Fibroblast of lung (primary cell): ENCODE data around the gene KCNMA1. TPM values are rescaled to one million over a fixed set of nuclear protein-coding genes. Genes with fewer than 3 reads are reported as not detected.

Experiments
- DNase-seq, 2 donors: peaks; one replicate each; pipeline versions ENCODE4 v3.0.0 to v3.0.0-alpha.2; 2010; ENCODE audit warnings: low read depth in 2 of 2
- H2AFZ ChIP-seq: 2 replicates; pipeline ENCODE4 v1.5.1; 2012; ENCODE audit warnings: low read length, control low read depth, inconsistent platforms
- H3K27ac ChIP-seq: 2 replicates; pipeline ENCODE4 v1.5.1; 2011; ENCODE audit warnings: low read length, control low read depth; ENCODE audit not compliant: insufficient read depth
- H3K27me3 ChIP-seq: 2 replicates; pipeline ENCODE4 v1.5.1; 2011; ENCODE audit warnings: mild to moderate bottlenecking, low read length; ENCODE audit not compliant: control insufficient read depth, insufficient read depth
- H3K36me3 ChIP-seq: 2 replicates; pipeline ENCODE4 v1.5.1; 2011; ENCODE audit warnings: low read length; ENCODE audit not compliant: control insufficient read depth, insufficient read depth
- H3K4me1 ChIP-seq: 2 replicates; pipeline ENCODE4 v1.5.1; 2011; ENCODE audit warnings: low read length; ENCODE audit not compliant: control insufficient read depth, insufficient read depth; ENCODE audit errors: extremely low read depth
- H3K4me2 ChIP-seq: 2 replicates; pipeline ENCODE4 v1.5.1; 2011; ENCODE audit warnings: low read length, control low read depth; ENCODE audit not compliant: insufficient read depth; ENCODE audit errors: extremely low read depth
- H3K4me3 ChIP-seq, 4 experiments: fragments of 200-600 bp in 1 of 4; sonication (generic) in 1 of 4; replicated peaks in 1 of 4; 2 replicates each; pipeline ENCODE4 v1.5.1; 2011 to 2016; ENCODE audit warnings: low read length in 4 of 4, low read depth in 3 of 4, mild to moderate bottlenecking in 3 of 4, control low read depth in 2 of 4, inconsistent platforms in 1 of 4, mixed read lengths in 1 of 4; ENCODE audit not compliant: insufficient read depth in 1 of 4; ENCODE audit errors: control extremely low read depth in 1 of 4
- H3K79me2 ChIP-seq: 2 replicates; pipeline ENCODE4 v1.5.1; 2012; ENCODE audit warnings: mild to moderate bottlenecking, low read length, inconsistent platforms; ENCODE audit not compliant: control insufficient read depth, insufficient read depth
- H3K9ac ChIP-seq: 2 replicates; pipeline ENCODE4 v1.5.1; 2011; ENCODE audit warnings: mild to moderate bottlenecking, low read length, control low read depth; ENCODE audit not compliant: insufficient read depth
- H3K9me3 ChIP-seq: 2 replicates; pipeline ENCODE4 v1.5.1; 2012; ENCODE audit warnings: low read depth, low read length; ENCODE audit not compliant: control insufficient read depth, insufficient read depth
- H4K20me1 ChIP-seq: 2 replicates; pipeline ENCODE4 v1.5.1; 2011; ENCODE audit warnings: low read length; ENCODE audit not compliant: control insufficient read depth, insufficient read depth; ENCODE audit errors: extremely low read depth
- EZH2 ChIP-seq: IDR thresholded peaks from 2 replicates; pipeline ENCODE4 v1.5.1; 2012; ENCODE audit warnings: low read length, control low read depth, mild to moderate bottlenecking; ENCODE audit errors: missing control alignments
- polyA plus RNA-seq, 2 donors: library from polyadenylated mRNA; depleted of rRNA in 1 of 2; stranded (reverse) in 1 of 2; unstranded in 1 of 2; fragments of >200 nt; gene quantifications; 2 replicates each; pipeline ENCODE4 v1.2.1, GENCODE V29; 2011 to 2012; ENCODE audit warnings: missing spikeins in 1 of 2
- total RNA-seq: library from RNA; depleted of rRNA; stranded (reverse); fragments of >200 nt; gene quantifications from 2 replicates; pipeline ENCODE4 v1.2.1, GENCODE V29; 2014
- TF ChIP-seq, protein P1 (sequence below), 2 donors: IDR thresholded peaks in 1 of 2; conservative IDR thresholded peaks in 1 of 2; 1 replicate in 1 of 2; 2 replicates in 1 of 2; pipeline ENCODE4 v1.5.1; 2011 to 2012; ENCODE audit warnings: low read length in 2 of 2, control low read depth in 1 of 2, inconsistent platforms in 1 of 2, low read depth in 1 of 2, mild to moderate bottlenecking in 1 of 2

Gene KCNMA1
- total and polyA plus RNA-seq, 2 donors (not counting 1 experiment from before 2014, with no cell fraction given) = 31.0 to 138 TPM

DNA sequence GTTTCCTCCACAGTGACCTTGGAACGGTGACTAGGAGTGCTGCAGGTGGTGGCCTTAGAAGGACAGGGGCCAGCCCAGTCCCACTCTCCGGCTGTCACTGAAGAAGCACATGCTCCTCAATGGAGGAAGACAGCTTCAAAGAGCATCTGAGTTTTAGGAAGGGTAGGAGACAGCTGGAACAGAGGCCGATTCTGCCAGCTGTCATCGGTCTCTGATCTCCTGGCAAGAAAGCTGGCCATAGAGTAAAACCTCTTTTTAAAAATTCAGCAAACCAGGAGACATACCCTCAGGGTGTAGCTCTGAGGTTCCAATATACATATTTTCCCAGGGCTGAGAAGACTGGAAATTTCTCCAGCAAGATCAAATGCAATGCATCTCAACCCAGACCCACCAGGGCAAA, 55.9 kb downstream of the KCNMA1 start:
- no peak for DNase-seq
- Histone ChIP-seq H3K36me3 (no peaks in the 10 kb centered on the region), H3K9ac (no peak overlapping the region), H3K4me2 (no peak overlapping the region), H4K20me1 (no peaks in the 10 kb centered on the region), H3K4me1 (peaks cover 5% of the 10 kb centered on the region), H3K79me2 (peaks cover 7% of the 10 kb centered on the region), H3K27me3 (no peaks in the 10 kb centered on the region), H2AFZ (no peak overlapping the region), H3K4me3 (no peak overlapping the region), H3K27ac (no peak overlapping the region), H3K9me3 (no peaks in the 10 kb centered on the region)
- TF ChIP-seq EZH2 = no peak
- TF ChIP-seq, protein P1, sequence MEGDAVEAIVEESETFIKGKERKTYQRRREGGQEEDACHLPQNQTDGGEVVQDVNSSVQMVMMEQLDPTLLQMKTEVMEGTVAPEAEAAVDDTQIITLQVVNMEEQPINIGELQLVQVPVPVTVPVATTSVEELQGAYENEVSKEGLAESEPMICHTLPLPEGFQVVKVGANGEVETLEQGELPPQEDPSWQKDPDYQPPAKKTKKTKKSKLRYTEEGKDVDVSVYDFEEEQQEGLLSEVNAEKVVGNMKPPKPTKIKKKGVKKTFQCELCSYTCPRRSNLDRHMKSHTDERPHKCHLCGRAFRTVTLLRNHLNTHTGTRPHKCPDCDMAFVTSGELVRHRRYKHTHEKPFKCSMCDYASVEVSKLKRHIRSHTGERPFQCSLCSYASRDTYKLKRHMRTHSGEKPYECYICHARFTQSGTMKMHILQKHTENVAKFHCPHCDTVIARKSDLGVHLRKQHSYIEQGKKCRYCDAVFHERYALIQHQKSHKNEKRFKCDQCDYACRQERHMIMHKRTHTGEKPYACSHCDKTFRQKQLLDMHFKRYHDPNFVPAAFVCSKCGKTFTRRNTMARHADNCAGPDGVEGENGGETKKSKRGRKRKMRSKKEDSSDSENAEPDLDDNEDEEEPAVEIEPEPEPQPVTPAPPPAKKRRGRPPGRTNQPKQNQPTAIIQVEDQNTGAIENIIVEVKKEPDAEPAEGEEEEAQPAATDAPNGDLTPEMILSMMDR (conservative IDR thresholded peaks at IDR 0.05 in 1 of 2, IDR thresholded peaks at IDR 0.05 in 1 of 2; ENCODE audit: low read depth in 1 of 2, low read length in 2 of 2) = no peak

DNA sequence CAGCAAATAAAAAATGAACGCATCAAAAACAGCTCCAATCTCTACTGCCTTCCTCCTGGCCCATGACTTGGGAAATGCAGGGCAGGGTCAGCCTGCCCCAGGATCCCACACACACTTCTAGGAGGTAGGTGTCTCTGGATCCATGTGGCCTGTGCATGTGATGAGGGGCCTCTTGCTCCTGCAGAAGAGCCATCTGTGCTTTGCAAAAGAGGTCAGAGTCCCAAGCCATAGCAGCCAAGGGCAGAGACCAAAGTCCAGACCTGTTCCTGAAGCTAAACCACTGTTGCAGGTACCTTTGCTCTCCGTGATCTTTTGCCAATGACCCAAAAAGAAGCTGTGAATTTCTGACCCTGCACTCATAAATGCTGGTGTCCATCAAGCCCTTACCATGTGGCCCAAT, 57.1 kb downstream of the KCNMA1 start:
- H3K79me2 ChIP-seq = peaks cover 5% of the 10 kb centered on the region
- no peak overlapping the region for H3K9ac ChIP-seq
- no peaks in the 10 kb centered on the region for H4K20me1 ChIP-seq
- DNase-seq = no peak
- no peaks in the 10 kb centered on the region for H3K36me3 ChIP-seq
- H3K4me3 ChIP-seq = no peak overlapping the region
- no peaks in the 10 kb centered on the region for H3K9me3 ChIP-seq
- H3K4me1 ChIP-seq = peaks cover 5% of the 10 kb centered on the region
- no peak overlapping the region for H3K27ac ChIP-seq
- H3K4me2 ChIP-seq = no peak overlapping the region
- no peaks in the 10 kb centered on the region for H3K27me3 ChIP-seq
- TF ChIP-seq EZH2 = no peak
- TF ChIP-seq, protein P1 (conservative IDR thresholded peaks at IDR 0.05 in 1 of 2, IDR thresholded peaks at IDR 0.05 in 1 of 2; ENCODE audit: low read depth in 1 of 2, low read length in 2 of 2) = no peak
- H2AFZ ChIP-seq = no peak overlapping the region

DNA sequence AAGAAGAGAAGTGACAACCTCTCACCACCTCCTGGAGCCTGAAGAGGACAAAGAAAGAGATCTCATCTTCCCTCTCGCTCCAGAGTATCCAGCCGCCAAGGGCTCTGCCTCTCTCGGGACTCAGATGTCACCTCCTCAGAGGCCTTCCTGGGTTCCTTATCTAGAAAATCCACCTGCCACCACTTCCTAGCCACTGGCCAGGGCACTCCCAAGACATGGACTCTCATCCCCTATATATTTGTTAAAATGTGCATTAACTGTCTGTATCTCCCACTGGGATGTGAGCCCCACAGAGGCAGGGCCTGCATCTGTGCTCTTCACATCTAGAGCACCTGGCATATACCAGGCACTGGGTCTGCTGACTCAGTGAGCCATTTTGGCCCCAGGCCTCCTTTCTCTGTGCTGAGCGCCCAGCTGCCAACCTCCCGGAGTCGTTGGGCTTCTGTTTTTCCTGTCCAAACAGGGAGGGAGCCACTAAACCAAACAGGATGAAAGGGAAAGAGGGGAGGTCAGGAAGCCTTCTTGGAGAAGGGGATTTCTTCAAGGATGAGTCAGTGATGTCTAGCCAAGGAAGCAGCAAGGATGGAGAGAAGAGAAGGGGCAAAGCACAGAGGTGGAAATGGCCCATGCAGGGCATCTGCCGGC, 58.9 kb downstream of the KCNMA1 start:
- no peaks in the 10 kb centered on the region for H3K27me3 ChIP-seq
- H3K4me1 ChIP-seq = peaks cover 5% of the 10 kb centered on the region
- H3K36me3 ChIP-seq = no peaks in the 10 kb centered on the region
- no peaks in the 10 kb centered on the region for H4K20me1 ChIP-seq
- DNase-seq = peak in 1 of 2 donors; percentile 62
- no peak overlapping the region for H3K4me3 ChIP-seq
- peaks cover 2% of the 10 kb centered on the region for H3K79me2 ChIP-seq
- H2AFZ ChIP-seq = no peak overlapping the region
- H3K27ac ChIP-seq = no peak overlapping the region
- no peak for TF ChIP-seq EZH2
- TF ChIP-seq, protein P1 (conservative IDR thresholded peaks at IDR 0.05 in 1 of 2, IDR thresholded peaks at IDR 0.05 in 1 of 2; ENCODE audit: low read depth in 1 of 2, low read length in 2 of 2) = no peak
- no peak overlapping the region for H3K9ac ChIP-seq
- H3K4me2 ChIP-seq = no peak overlapping the region
- no peaks in the 10 kb centered on the region for H3K9me3 ChIP-seq
